Lower leg skin (tissue), 4 donors: ENCODE data around the gene MUC2. TPM values are rescaled to one million over a fixed set of nuclear protein-coding genes. Genes with fewer than 3 reads are reported as not detected.

Experiments used
- DNase-seq, 2 donors: peaks; one replicate each; pipeline ENCODE4 v3.0.0-alpha.2; 2019; ENCODE audit warnings: low spot score in 2 of 2
- H3K4me3 ChIP-seq: fragments of 200-600 bp; sonication (generic); 2 replicates; pipeline ENCODE4 v1.5.1; 2017; ENCODE audit warnings: mild to moderate bottlenecking, low read depth; ENCODE audit not compliant: poor library complexity, severe bottlenecking
- CTCF ChIP-seq, 3 donors: fragments of 450-650 bp; IDR thresholded peaks; one replicate each; pipeline ENCODE4 v1.5.1; 2016; ENCODE audit warnings: antibody characterized with exemption in 3 of 3, mild to moderate bottlenecking in 3 of 3, moderate library complexity in 2 of 3
- POLR2A ChIP-seq, 2 donors: fragments of 450-650 bp; IDR thresholded peaks; one replicate each; pipeline ENCODE4 v1.6.1; 2016 to 2017; ENCODE audit warnings: antibody characterized with exemption in 2 of 2, mild to moderate bottlenecking in 1 of 2, moderate library complexity in 1 of 2
- WGBS, 2 donors: methylation state at CpG; one replicate each; pipeline ENCODE4 v1.1.5; 2018; 5-methylcytosine and 5-hydroxymethylcytosine counted together
- intact Hi-C: fragments of 100-400 bp; cut with DNase I; formaldehyde crosslinking; loops from one replicate; pipeline ENCODE4 v1.15.0; 2023; ENCODE audit warnings: low total_unique reads
- total RNA-seq, 4 donors: library from RNA; depleted of rRNA; stranded (reverse); fragments of >200 nt; gene quantifications; one replicate each; pipeline ENCODE4 v1.1.0, GENCODE V29; 2016

Gene MUC2
- total RNA-seq, 4 donors from 2014 or later = 0.02 TPM; not detected in 3

- intact Hi-C loops = no loop called here
- 67 to 77% methylated on average over 7 to 17 of the region's 17 CpGs for WGBS, 2 donors
- DNase-seq = no peak
- TF ChIP-seq POLR2A (IDR thresholded peaks at IDR 0.05) (no peak), CTCF (IDR thresholded peaks at IDR 0.05) (no peak)
- no peak overlapping the region for H3K4me3 ChIP-seq
These were observed 46.5 kb upstream of the MUC2 start for GRCh38 chr11:1028291-1028540.

GRCh38 chr11:1028616-1029015 lies 46.1 kb upstream of the MUC2 start:
- intact Hi-C loops = no loop called here
- DNase-seq = no peak
- TF ChIP-seq POLR2A (IDR thresholded peaks at IDR 0.05) (no peak), CTCF (IDR thresholded peaks at IDR 0.05) (no peak)
- H3K4me3 ChIP-seq = no peak overlapping the region
- WGBS, 2 donors = 61 to 74% methylated on average over 7 to 14 of the region's 14 CpGs

- DNase-seq = no peak
- 64 to 71% methylated on average over 23 to 25 of the region's 25 CpGs for WGBS, 2 donors
- TF ChIP-seq POLR2A (IDR thresholded peaks at IDR 0.05) = no peak
- TF ChIP-seq CTCF (IDR thresholded peaks at IDR 0.05) = no peak
- intact Hi-C loops = no loop called here
- H3K4me3 ChIP-seq = no peak overlapping the region
These were observed 45.6 kb upstream of the MUC2 start for GRCh38 chr11:1029051-1029450.

GRCh38 chr11:1029654-1030053 lies 45.0 kb upstream of the MUC2 start:
- no peak for DNase-seq
- TF ChIP-seq POLR2A (IDR thresholded peaks at IDR 0.05) (no peak), CTCF (IDR thresholded peaks at IDR 0.05) (no peak)
- intact Hi-C loops = no loop called here
- no peak overlapping the region for H3K4me3 ChIP-seq
- WGBS, 2 donors = 17 to 43% methylated on average over 1 to 7 of the region's 16 CpGs

GRCh38 chr11:1030086-1030485 lies 44.6 kb upstream of the MUC2 start:
- 41 to 49% methylated on average over 10 to 12 of the region's 16 CpGs for WGBS, 2 donors
- no peak for TF ChIP-seq CTCF (IDR thresholded peaks at IDR 0.05)
- TF ChIP-seq POLR2A (IDR thresholded peaks at IDR 0.05) = no peak
- intact Hi-C loops = no loop called here
- no peak for DNase-seq
- no peak overlapping the region for H3K4me3 ChIP-seq

- no peak for DNase-seq
- TF ChIP-seq POLR2A (IDR thresholded peaks at IDR 0.05) (no peak), CTCF (IDR thresholded peaks at IDR 0.05) (no peak)
- intact Hi-C loops = no loop called here
- WGBS, 2 donors = 65 to 77% methylated on average over 3 to 19 of the region's 20 CpGs
- H3K4me3 ChIP-seq = no peak overlapping the region
These were observed 44.1 kb upstream of the MUC2 start for GRCh38 chr11:1030556-1030955.
